Dermis microvascular lymphatic vessel endothelial cell (primary cell): ENCODE results near the gene ABCA9. TPM values are rescaled to one million over a fixed set of nuclear protein-coding genes. Genes with fewer than 3 reads are reported as not detected.
"Not testable (repeated sequence)": the region's sequence is repeated elsewhere in the genome, so short reads cannot be mapped to it uniquely, and the experiment has no call there.

Experiments
- DNase-seq, 2 donors: peaks; one replicate each; pipeline versions ENCODE4 v3.0.0 to v3.0.0-alpha.2; 2010; ENCODE audit warnings: low read depth in 2 of 2
- total RNA-seq: library from RNA; depleted of rRNA; stranded (reverse); fragments of >200 nt; gene quantifications from 2 replicates; pipeline ENCODE4 v1.2.1, GENCODE V29; 2014

Gene ABCA9
- total RNA-seq, 1 donor from 2014 or later: 0.26 TPM

DNA sequence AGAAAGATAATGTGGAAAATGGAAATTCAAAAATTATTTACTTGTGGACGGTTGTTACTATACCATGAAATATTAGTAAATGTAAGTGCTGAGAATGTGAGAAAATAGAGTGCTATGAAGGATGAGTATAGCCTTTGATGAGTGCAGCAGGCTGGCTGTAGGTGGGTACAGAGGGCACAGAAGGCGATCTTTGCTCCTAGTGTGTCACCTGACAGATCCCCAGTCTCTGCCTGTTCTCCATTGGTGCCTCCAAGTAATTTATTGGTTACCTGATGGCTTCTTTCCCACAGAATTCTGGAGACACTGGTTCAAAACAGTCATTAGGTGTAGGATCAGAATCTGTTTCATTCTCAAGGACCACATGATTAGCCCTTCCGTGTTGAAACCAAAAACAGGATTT, 28.9 kb downstream of the ABCA9 start:
- no peak for DNase-seq

DNA sequence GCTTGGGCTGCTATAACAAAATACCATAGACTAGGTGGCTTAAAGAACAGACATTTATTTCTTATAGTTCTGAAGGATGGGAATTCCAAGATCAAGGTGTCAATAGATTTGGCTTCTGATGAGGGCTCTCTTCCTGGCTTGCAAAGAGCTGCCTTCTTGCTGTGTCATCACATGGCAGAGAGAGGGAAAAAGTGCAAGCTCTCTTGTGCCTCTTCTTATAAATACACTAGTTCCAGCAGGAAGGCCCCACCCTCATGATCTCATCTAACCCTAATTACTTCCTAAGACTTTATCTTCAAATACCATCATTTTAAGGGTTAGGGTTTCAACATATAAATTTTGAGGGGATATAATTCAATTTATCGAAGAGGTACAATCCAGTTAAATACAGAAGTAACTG, 30.6 kb downstream of the ABCA9 start:
- DNase-seq: no peak

DNA sequence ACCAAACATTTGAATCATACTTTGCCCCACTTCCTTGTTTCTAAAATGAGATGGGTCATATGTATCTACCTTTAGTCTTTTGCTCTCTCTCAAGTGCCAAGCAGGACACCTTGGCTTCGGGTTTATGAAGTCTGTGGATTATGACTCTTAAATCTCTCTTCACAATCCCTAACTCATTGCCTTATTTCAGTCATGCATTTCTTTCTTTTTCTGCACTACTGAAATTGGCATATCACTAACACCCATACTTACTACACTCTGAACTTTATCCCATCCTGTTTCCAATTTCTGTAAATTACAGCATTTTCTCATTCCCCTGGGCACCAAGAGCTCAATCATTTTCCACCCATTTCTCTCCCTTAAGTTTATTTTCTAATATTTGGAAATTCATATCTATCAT, 42.0 kb downstream of the ABCA9 start:
- no peak for DNase-seq

DNA sequence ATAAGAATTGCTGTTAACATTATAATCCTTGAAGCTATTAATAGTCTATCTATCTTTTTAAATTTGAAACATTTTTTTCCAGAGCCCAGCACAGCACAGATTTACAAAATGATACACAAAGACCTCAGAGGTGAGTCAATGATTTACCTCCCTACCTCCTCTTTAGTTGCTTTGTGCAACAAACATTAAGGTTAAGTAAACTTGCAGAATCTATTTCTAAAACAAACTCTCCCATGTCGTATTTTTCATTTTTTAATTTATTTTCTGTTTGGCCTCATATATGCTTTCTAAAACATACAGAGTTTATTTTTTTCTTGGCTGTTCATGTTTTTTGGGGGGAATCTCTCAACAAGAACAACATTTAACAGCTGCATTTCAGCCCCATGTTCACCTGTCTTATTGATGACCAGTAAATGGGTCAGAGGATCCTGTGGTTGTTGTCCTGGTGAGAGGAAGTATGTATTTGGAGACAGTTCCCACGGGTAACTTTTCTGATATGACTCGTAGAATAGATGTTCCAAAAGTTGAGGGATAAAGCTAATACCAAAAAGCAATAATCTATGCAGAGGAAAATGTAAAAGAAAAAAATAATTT, 42.6 kb downstream of the ABCA9 start:
- peak in 1 of 2 donors; percentile 6 for DNase-seq

DNA sequence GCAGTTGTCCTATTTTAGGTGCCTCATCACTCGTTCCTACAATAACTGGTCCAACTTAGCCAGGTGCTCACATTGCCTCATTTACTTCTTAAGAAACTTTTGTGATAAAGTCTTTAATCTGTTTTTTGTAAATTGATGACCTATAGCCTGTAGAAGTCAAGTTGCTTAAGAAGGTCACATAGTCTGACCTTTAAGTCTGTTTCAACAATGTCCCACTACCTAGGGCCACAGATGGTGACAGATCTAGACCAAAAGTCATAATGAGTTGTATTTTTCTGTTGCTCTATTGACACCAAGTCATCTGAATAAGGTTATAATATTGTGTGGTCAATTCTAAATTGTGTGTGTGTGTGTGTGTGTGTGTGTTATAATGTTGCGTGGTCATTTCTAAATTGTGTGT, 45.1 kb downstream of the ABCA9 start:
- DNase-seq: no peak

DNA sequence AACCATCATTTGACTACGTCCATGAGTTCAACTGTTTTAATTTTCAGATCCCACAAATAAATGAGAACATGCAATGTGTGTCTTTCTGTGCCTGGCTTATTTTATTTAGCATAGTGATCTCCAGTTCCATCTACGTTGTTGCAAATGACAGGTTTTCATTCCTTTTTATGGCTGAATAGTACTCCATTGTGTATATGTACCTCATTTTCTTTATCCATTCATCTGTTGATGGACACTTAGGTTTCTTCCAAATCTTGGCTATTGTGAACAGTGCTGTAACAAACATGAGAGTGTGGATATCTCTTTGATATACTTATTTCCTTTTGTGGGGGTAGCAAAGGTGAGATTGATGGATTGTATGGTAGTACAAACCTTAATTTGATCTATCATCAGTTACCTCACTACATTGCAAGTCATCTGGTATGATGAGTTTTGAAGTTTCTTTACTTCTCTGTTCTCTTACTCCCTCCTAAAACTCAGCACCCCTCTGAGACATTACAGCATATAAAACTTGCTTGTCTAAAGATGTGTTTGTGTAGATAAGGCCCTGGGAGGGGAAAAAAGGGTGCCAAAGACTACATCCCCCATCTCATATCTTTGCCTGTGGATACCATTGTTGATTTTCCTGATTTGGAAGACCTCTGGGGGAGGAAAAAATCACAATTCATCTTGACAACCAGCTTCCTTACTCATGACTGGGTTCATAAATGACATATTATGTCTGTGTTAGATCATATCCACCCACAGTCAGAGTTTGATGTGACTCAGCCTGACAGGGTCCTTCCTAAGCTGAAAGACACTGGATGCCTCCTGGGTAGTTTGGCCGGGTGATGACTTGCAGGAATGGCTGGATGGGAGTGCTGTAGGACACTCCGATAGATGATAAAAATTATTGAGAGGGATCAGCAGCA, 47.6 kb downstream of the ABCA9 start:
- DNase-seq: peak in 1 of 2 donors; percentile 86

DNA sequence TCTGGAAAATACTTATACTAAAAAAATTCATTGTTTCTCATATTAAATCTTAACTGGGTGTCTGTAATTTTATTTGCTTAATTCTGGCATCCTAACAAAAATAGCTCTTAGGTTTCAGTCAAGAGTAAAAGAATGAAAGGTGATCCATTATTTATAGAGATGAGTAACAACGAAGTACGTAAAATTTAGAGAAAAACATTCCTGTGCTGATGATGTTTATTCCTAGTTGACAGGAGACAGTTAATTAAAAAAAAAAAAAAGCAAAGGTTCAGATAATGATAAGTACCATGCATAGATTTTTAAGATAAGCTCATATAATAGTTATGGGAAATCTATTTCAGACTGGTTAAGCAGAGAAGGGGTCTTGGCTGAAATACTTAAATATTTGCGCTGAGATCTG, 50.8 kb downstream of the ABCA9 start:
- no peak for DNase-seq

DNA sequence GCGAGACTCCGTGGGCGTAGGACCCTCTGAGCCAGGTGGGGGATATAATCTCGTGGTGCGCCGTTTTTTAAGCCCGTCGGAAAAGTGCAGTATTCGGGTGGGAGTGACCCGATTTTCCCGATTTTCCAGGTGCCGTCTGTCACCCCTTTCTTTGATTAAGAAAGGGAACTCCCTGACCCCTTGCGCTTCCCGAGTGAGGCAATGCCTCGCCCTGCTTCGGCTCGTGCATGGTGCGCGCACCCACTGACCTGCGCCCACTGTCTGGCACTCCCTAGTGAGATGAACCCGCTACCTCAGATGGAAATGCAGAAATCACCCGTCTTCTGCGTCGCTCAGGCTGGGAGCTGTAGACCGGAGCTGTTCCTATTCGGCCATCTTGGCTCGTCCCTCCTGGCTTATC, 56.0 kb downstream of the ABCA9 start:
- not testable (repeated sequence) for DNase-seq

DNA sequence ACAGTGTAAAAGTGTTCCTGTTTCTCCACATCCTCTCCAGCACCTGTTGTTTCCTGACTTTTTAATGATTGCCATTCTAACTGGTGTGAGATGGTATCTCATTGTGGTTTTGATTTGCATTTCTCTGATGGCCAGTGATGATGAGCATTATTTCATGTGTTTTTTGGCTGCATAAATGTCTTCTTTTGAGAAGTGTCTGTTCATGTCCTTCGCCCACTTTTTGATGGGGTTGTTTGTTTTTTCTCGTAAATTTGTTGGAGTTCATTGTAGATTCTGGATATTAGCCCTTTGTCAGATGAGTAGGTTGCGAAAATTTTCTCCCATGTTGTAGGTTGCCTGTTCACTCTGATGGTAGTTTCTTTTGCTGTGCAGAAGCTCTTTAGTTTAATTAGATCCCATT, 61.0 kb downstream of the ABCA9 start:
- not testable (repeated sequence) for DNase-seq

DNA sequence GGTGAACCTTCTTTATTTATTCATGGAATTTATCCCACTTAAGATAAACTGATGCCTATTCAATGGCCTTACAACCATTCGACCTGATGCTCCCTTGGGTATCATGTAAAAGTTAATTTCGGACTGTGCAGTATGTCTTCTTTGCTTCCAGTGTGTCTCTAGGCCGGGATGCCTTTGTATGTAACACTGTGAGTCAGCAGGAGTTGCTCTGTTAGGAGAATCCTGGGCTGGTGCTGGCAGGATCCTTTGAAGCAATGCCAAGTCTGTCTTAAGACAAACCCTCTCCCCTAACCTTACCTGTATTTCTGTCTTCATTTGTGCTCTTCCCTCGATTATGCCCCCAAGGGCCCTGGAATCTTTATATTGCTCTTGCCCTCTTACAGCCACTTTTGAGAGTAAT, 67.6 kb downstream of the ABCA9 start:
- peak in 1 of 2 donors; percentile 4 for DNase-seq

DNA sequence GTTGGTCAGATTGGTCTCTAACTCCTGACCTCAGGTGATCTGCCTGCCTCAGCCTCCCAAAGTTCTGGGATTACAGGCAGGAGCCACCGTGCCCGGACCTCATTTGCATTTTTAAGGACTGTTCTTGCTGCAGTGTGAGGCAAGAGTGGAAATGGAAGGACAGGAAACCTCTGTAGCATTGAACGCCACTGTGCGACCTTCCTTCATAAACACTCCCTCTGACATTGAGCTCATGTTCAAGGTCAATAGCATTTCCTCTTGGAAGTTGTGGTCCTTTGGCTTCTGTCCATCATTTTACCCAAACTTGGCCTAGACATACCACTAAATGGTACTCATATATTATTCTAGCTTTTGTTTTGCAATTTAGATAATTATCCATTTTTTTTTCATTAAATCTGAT, 72.8 kb downstream of the ABCA9 start:
- DNase-seq: peak in 1 of 2 donors; percentile 9

DNA sequence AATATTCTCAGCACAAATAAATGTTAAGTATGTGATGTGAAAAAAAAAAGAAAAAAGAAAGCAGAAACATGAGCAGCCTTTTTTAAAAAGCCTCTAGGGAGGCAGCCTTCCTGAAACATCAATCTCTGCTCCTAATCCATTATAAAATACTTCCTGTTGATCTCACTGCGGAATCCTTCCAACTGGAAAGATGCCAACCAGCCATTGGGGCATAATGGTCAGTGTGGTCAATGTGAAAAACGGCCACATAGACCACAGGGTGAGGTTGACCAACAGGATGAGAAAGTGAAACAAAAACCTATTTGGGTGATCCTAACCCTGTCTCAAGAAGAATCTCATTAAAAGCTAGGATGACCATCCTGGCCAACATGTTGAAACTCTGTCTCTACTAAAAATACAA, 79.4 kb downstream of the ABCA9 start:
- peak; percentile 86 to 96 for DNase-seq

DNA sequence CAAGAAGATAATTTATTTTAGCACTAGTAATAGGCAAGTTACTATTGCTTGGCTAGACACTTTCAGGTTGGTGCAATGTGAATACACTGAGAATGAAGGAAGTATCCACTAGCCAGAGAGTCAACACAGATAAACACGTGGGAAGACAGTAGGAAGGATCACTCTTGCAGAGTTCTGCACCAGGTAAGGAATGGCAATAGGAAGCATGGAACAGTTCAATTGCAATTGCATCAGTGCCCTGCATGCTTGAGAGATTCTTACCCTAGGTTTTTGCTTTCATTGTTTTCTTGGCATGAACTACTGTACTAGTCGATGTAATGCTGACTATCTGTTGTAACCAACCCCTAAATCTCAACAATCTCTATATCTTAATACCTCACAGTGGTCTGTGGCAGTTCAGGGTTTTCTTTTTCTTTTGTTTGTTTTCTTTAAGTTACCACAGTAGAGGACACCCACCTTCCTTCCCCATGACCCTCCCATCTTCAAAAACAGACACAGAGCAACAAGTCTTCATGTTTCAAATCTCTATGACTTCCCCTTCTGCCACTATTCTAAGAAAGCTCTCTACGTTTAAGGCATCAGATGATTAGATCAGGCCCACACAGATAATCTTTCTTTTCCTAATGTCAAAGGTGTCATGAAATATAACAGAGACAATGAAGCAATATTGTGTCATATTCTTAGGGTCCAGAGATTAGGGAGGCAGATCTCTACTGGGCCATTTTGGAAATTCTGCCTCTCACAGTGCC, 87.5 kb downstream of the ABCA9 start:
- peak in 1 of 2 donors; percentile 2 for DNase-seq

DNA sequence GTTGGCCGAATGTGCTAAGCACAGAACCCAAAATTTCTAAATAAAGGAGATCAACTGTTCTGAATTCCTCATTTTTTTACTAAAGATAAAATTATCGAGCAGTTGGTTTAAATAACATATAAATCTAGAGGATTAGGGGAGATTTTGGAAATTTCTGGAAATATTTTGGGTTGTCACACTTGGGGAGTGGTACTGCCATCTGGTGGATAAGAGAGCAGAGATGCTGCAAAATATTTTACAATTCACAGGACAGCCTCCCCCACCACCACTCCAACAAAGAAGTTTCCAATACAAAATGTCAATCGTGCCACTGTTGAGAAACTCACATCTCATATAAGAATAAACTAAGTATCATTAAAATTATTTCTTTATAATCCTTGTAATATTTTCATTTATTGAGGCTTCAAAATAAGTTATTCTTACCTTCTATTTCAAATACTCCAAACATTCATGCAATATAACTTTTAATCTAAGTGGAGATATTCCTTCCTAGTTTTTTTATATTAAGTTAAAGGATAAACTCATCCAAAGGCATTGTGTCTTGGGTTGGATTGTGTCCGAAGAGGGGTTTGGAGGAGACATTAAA, 88.5 kb downstream of the ABCA9 start:
- DNase-seq: peak; percentile 27 to 52

DNA sequence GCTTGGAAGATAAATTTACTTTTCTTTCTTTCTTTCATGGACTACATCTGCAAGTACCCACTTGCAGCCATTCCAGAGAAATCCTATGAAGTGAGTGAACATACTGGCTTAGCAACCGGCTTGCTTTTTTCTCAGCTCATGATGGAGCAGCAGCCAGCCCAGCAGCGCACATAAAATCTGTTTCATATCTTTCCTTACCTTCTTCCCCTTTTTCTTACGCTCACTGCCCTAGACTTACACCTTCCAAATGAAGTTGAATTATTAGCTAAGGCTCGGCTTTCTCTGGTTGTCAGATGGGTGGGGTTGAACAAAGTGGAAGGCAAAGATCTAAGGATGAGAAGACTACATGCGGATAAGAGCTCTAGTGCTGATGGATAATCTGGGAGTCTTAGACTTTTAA, 91.6 kb downstream of the ABCA9 start:
- DNase-seq: no peak

DNA sequence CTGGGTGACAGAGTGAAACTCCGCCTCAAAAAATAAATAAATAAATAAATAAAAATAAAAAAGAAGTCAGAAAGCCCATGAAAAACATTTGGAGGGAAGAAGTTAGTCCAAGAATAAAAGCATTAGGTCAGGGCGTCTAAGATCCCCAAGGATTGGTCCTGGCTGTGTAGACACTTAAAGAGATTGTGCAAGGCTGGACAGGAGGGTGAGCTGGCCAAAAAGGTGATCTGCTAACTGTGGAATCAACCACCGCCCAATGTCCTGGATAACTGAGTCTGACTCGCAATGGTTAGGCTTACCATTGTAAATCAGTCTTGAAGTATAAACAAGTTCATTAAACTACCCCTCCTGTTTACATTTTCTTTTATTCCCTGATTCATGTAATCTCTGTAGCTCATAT, 96.8 kb downstream of the ABCA9 start:
- no peak for DNase-seq

DNA sequence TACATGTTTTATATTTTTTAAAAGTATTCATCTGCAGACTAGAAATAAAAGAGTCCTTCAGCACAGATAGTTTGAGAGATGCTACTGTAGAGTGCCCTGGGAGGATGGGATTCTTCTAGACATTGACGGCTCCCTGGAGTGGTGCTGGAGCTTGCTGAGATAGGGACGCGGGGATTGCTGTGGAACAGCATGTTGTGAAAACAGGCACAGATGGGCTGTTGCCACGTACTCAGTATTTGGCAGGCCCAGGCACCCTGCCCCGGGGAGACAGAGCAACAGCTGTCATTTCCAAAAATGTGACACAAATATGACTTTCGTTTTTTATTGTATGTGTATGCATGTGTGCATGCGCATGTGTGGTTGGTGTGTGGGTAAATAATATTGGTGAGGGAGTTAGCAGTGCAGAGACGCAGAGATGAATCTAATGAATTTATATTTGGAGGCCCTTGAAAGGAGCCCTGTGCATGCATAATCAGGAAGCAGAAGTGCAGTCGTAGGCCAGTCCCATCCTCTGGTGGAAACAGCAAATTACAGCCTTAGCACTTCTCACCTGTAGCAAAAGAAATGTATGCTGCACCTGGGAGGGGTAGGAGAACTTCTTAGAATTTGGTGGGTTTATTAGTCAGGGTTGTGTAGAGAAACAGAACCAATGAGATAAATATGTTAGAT, 99.4 kb downstream of the ABCA9 start:
- no peak for DNase-seq

DNA sequence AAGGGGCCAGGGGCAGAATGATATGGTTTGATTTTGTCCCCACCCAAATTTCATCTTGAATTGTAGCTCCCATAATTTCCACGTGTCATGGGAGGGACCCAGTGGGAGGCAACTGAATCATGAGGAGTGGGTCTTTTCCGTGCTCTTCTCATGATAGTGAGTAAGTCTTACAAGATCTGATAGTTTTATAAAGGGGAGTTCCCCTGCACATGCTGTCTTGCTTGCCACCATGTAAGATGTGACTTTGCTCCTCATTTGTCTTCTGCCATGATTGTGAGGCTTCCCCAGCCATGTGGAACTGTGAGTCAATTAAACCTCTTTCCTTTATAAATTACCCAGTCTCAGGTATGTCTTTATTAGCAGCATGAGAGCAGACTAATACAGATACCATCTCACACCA, 101.6 kb downstream of the ABCA9 start:
- DNase-seq: not testable (repeated sequence)

DNA sequence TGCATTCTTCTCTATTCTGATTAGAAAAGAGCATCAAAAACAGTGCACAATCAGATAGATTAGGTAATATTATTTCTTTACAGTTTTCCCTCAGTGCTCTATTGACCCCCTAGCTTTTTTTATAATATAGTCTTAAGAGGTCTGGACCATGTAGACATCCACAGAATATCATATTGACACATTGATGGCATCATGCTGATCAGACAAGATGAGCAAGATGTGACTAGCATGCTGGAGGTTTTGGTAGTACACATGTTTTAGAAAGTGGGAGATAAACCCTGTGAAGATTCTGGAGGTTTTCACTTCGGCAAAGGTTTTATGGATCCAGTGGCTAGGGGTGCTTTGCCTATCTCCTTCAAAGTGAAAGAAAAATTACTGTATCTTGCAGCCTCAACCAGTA, 102.8 kb downstream of the ABCA9 start:
- DNase-seq: no peak

DNA sequence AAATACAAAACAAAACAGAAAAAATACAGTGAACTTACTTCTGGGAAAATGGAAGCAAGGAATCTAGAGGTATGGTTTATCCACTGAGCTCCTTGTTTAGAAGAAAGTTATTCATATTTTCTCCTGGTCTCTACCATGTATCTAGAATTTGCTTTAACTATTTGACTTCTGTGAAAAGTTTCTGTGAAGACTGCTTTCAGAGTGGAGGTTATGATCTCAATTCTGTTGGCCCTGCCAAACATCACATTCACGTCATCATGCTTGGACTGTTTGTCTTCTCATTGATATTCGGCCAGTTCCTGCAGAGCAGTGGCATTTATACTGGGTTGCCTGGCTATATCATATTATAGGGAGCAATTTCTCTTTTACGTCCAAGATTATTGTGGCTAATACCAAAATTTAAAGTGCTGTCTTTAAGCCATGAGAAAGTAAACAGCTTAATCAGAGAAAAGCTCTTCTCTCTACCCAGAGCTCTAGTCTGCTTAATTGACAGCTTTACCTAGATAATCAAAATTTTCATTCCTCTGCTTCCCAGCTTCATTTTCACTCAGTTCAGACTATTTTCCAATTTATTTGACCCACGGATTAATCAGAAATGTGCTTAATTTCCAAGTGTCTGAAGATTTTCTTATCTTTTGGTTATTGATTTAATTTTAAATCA, 105.4 kb downstream of the ABCA9 start, which contains the start of gene ABCA8:
Gene ABCA8 (minus strand): TSS at position 212 of the 661 bp plus-strand sequence. CDS start 13,358 bp downstream, outside the sequence.
- peak in 1 of 2 donors; percentile 10 for DNase-seq
